HG02981 (cell line): Measurements from ENCODE around the gene ARMC2.

Experiments
- ATAC-seq: cut with Tn5 transposase; IDR thresholded peaks from one replicate; pipeline ENCODE4 v1.9.1; 2021; ENCODE audit warnings: mild to moderate bottlenecking, moderate library complexity; ENCODE audit not compliant: unreplicated experiment

Gene ARMC2

DNA sequence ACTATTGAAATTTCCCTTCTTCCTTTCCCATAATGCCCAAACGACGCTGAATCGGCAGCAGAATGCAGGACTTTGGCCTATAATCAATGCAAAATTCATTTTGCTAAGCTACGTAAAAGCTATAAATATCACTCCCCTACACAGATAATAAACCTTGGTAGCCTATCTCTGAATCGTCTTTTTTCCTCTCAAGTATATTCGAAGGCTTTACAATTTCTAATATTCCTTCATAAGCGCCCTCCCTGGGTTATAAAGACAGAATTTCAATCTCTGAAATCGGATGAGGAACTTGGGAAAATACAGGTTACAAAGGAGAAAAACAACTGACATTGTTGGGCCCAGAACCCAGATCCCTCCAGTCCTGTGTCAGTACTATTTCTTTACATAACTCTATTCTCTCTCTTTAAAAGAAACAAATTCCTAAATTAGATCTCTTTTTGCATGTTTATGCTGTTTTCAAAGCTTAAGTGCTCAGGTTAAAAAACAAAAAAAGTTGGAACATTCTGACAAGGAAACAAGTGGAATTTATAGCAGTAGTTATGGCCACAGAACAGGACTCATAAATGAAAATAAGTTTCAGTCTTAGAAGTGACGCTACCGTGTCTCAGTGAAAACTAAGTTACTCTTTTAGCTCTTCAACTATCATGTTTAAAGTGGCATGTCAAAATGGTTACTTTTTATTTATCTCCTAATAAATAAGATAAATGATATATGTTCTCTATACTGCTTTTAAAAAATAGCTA lies 161.9 kb downstream of the ARMC2 start:
- no peak for ATAC-seq

- no peak for ATAC-seq
Observed at GRCh38 chr6:109010705-109011102, 162.5 kb downstream of the ARMC2 start.

DNA sequence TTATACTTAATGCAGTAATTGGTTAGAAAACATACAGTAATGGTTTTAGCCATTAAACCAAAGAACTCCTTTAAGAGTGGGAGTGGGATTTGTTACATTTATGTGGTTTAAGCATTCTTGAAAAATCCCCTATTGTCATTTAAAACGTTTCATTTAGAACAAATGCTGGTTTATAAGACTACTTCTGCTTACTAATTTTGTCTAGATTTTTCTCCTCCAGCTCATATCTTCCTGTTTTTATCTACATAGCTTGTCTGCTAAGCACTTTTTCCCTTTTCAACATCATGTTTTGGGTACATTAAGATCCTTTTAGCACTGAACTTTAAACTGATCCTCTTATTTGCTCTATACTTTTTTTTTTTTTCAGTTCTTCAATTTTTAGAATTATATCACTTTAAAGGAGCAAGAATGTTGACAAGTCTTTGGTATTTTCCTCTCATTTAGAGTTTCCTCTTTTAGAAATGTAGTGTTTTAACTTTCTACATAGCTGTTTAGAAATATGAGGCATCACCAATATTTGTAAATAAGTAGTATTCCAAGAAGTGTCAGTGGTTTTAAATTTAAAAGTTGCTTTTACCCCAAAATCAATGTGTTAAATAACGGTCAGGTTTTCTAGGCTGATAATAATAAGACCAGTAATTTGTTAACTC lies 165.6 kb downstream of the ARMC2 start:
- ATAC-seq, result no peak

DNA sequence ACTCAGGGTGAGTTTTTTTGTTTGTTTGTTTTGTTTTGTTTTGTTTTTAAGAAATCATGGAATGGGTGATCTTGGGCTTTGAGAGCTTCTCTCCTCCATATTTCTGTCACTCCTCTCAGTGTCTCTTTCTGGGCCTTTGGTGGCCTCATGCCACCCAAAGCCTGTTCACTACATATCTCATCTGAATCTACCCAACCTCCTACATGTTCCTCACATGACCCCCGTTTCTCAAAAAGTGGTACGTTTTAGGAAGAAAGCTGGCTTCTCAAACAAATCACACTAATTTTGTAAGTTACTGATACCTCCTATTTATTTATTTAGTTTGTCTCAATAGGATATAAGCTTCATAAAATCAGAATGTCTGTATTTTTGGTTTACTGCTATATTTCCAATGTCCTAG lies 166.4 kb downstream of the ARMC2 start:
- no peak for ATAC-seq

GRCh38 chr6:109015176-109015575 lies 167.0 kb downstream of the ARMC2 start:
- no peak for ATAC-seq

GRCh38 chr6:109019911-109020310 lies 171.7 kb downstream of the ARMC2 start:
- ATAC-seq, result no peak

- no peak for ATAC-seq
Observed at GRCh38 chr6:109021870-109022269, 173.6 kb downstream of the ARMC2 start.

DNA sequence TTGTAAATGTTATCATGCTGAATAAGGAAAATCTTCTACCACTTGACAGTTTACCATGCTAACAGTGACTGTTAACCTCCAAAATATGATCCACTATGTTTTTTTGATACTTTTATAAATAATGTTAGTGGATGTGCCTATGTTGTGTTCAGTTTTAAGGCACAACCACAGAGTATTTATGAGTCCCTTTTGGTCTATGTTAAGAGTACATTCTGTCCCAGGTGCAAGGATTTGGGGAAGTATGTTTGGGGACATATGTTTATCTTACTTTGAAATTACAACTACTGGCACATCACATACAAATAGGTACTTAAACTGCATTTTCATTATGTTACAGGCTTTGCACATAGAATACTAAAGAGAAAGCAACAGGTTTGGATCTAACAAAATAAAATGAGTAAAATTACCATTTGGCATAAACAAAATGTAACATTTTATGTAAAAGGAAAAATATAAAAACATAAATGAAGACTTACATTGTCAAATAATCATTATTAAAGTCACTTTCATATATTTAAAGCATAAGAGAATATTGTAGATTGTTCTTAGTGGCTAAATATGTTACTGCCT lies 175.2 kb downstream of the ARMC2 start:
- ATAC-seq, result no peak
